NCI-H1105 (cell line): ENCODE results near the gene VAPB.
"Not testable (repeated sequence)": the region's sequence is repeated elsewhere in the genome, so short reads cannot be mapped to it uniquely, and the experiment has no call there.

Experiments
- DNase-seq: peaks from one replicate; lab custom pipeline; 2025; lab: John Stamatoyannopoulos, UW

VAPB gene

GRCh38 chr20:58388882-58389323 lies at the start of gene VAPB:
TSS of gene VAPB (plus strand) at chr20:58389229. CDS start at chr20:58389460, 231 bp downstream.
- peak; percentile 96 for DNase-seq

- DNase-seq: no peak
Observed at GRCh38 chr20:58339741-58340140, 49.3 kb upstream of the VAPB start.

- no peak for DNase-seq
Observed at GRCh38 chr20:58340151-58340550, 48.9 kb upstream of the VAPB start.

- DNase-seq: no peak
Observed at GRCh38 chr20:58340853-58341252, 48.2 kb upstream of the VAPB start.

GRCh38 chr20:58342104-58342945 lies 46.7 kb upstream of the VAPB start:
- DNase-seq: no peak

- DNase-seq: no peak
Observed at GRCh38 chr20:58344741-58345140, 44.3 kb upstream of the VAPB start.

GRCh38 chr20:58349570-58349969 lies 39.5 kb upstream of the VAPB start:
- no peak for DNase-seq

- DNase-seq: no peak
Observed at GRCh38 chr20:58352468-58352867, 36.6 kb upstream of the VAPB start.

GRCh38 chr20:58359441-58359840 lies 29.6 kb upstream of the VAPB start:
- no peak for DNase-seq

GRCh38 chr20:58360936-58361335 lies 28.1 kb upstream of the VAPB start:
- DNase-seq: no peak

- DNase-seq: no peak
Observed at GRCh38 chr20:58361481-58362205, 27.4 kb upstream of the VAPB start.

GRCh38 chr20:58362206-58362516 lies 26.9 kb upstream of the VAPB start:
- no peak for DNase-seq

GRCh38 chr20:58362970-58363369 lies 26.1 kb upstream of the VAPB start:
- no peak for DNase-seq

GRCh38 chr20:58366866-58367265 lies 22.2 kb upstream of the VAPB start:
- no peak for DNase-seq

- no peak for DNase-seq
Observed at GRCh38 chr20:58372806-58373205, 16.2 kb upstream of the VAPB start.

- DNase-seq: not testable (repeated sequence)
Observed at GRCh38 chr20:58373296-58373695, 15.7 kb upstream of the VAPB start.

GRCh38 chr20:58374027-58374850 lies 14.8 kb upstream of the VAPB start:
- no peak for DNase-seq

GRCh38 chr20:58374906-58375758 lies 13.9 kb upstream of the VAPB start:
- DNase-seq: no peak

GRCh38 chr20:58375759-58376352 lies 13.2 kb upstream of the VAPB start:
- no peak for DNase-seq

- no peak for DNase-seq
Observed at GRCh38 chr20:58377017-58377416, 12.0 kb upstream of the VAPB start.

- DNase-seq: no peak
Observed at GRCh38 chr20:58377766-58378401, 11.1 kb upstream of the VAPB start.
